Measurements from ENCODE around the gene ANKRD35.

The ANKRD35 gene

DNA sequence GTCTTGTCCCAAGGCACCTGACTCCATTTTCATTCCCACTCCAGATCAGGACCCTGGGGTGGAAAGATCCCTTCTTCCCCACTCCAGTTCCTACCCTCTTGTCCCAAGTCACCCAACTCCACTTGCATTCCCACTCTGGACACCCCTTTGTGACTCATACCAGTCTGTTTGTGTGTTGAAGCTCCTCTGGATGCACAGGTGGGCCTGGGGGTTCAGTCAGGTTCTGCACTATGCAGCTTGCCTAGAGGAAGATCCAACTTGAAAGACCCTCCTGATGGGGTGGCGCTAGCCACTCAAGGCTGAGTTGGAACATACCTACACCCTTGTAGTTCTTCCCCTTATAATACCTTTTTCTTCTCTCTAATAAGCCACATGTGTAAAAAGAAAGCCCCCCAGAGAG is 9.8 kb upstream of the ANKRD35 start:
- DNase-seq = no peak

DNA sequence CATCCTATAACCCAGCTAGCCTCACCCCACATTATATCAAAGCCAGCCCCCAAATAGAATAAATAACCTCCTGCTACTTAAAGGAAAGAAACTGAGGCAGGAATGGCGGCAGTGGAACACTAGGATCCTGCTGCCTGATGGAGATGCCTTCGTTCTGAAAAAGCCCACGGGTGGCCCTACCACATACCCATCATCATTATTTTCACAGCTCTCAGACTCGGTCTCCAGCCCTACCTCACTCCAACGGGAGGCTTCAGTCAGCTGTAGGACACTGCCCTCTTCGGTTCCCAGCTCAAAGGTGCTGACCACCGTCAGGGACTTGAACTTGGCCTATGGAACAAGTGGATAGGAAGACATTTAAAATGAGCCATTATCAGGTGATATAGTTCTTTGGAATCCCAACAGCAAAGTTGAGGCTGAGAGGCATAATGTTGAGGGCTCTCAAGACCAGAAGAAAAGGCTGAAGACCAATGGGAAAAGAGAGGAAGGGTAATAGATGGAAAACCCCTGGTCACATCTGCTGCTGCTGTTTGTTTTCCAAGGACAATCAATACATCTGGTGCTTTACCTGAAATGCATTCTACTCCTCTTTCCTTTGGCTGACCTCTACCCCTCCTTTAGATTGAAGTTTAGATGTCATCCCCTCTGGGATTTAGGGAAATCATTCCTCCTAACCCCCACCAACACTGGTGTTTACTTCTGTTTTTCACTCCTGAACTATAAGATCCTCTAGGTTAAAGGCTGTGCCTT is 7.8 kb upstream of the ANKRD35 start:
- DNase-seq = no peak

DNA sequence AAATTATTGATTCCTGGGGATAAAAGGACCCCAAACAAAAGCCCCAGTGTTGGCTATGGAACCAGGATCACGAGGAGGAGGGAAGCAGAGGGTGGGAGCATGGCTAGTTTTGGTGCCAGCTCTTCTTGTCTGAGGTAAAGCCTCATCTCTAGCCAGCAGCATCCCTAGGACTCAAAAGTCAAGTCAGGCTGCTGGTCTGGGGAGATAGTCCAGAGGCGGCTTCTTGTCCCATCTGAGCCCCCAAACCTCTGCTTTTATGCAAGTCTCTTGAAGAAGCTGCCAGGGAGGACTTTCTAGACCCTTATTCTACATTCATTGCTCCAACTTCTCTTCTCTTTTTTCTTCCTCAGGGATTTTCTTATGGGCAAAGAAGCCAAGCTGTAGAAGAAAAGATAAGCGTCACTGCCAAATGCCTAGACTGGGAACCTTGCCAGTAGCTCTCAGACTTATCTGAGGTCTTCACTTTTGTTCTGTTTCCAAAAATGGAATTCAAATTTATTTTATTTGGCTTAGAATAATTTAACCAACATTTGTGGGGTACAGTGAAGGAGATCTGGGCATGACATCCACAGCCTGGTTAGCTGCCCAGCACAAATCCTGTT is 6.9 kb upstream of the ANKRD35 start:
- DNase-seq = no peak

DNA sequence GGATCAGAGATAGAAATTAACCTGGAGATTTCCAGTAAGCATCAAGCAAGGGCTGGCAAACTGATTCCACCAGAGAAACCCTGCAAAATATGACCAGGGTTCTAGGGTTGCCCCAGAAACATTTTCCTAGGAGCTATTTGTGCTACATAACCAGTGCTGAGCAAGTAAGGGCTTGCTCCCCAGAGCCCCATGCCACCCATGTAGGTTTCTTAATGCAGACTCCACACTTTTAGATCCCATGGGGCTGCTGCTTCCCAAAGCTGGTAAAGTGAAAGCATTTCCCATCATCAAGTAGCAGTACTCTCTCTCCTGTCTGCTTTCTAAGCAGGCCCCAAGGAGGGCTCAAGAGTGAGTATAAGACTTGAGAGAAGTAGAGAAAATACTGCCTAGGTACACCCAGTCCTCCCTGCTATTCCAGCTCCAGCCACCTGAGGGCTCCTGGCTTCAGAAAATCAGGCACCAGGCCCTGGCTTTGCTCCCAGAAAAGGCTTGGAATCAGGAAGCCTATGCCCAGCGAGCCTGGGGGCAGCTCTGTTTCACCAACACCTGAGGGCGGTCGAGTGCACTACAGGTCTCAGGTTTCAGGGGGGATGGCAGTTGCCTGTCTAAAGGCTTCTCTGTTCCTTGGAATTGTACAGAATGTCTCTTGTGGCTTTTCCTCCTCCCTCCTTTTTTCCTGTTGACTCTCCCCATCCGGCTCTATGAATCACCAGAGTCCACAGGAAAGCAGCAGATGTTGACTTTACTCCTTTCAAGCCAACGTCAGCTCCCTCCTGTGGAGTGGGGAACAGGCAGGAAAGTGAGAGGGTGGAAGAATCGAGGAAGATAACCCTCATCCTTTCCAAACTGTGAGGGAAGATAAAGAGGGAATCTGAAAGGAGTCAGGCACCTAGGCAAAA is 6.2 kb upstream of the ANKRD35 start:
- DNase-seq = peak; percentile 99

DNA sequence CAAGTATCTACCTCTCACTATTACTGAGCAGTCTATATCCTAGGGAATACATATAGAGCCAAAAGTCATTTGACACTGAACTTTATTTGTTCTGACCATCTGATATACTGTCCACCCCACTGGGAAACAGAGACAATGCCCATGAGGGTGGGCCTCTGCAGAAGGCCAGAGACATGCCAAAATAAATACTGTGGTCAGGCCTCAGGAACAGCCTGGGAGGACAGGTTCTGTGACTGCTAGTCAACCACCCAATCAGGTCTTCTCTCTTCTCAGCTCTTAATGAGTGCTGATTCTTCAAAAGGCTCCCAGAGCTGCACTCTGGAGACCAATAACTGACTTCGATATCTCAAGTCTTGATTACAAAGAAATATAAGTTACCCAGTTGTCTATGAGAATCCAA is 5.5 kb upstream of the ANKRD35 start:
- peak; percentile 29 for DNase-seq

DNA sequence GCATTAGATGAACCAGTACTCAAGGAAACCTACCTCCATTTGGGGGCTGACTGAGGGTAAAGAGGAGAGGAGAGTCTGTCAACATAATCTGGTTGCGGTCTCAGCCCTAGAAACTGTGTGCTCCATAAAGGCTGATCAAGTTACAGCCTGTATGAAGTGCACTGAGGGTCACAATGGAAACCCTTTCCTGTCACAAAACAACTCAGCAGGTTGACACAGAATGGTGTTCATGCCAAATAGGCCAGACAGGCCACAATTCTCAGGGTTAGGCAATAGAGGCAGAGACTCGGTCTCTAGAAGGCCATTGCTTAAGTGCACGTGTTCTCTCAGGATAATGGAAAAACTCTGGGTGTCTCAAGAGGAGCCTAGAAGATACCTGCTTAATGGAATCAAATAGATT is 4.1 kb upstream of the ANKRD35 start:
- DNase-seq = peak; percentile 95

DNA sequence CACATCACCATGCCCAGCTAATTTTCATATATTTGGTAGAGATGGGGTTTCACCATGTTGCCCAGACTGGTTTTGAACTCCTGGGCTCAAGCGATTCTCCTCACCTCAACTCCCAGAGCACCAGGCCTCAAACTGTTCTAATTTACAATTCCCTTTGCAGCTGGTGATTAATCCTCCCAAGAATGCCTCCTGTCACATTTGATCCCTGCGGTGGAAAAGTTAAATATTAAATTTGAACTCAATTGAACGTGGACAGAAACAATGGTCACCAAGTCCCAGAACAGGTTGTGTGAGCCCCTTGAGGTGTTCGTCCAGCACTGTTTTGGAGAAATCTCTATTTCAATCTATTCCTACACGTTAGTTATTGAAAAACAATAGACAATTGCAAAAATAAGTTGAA is 2.0 kb upstream of the ANKRD35 start:
- no peak for DNase-seq

DNA sequence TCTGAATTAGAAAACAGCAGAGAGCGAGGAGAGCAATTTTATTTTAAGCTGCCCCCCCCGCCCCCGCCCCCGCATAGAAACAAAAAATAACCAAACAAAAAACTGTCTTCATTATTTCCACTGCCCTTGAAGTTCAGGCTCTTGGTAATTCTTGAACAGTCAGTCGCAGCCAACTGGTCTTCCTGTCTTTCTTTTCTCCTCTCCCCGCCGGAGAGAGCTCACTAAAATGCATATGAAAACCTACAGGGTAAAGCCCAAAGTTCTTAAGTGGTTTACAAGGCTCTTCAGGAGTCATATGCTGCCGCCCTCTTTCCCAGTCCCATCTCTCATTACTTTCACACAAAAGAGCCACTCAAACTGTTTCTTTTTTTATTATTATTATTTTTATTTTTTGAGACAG is 1.1 kb upstream of the ANKRD35 start:
- DNase-seq = no peak

DNA sequence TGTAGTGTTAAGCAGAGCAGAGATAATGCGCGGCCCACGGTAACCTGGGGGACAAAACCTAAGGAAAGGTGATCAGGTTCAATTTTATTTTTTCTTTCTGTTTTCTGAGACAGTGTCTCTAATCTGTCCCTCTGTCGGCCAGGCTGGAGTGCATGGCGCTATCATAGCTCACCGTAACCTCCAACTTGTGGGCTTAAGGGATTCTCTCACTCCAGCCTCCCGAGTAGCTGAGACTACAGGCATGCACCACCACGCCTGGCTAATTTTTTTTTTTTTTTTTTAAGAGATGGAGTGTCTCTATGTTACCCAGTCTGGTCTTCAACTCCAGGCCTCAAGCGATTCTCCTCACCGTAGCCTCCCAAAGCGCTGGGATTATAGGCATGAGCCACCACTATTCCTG is 724 bp upstream of the ANKRD35 start:
- DNase-seq = no peak

DNA sequence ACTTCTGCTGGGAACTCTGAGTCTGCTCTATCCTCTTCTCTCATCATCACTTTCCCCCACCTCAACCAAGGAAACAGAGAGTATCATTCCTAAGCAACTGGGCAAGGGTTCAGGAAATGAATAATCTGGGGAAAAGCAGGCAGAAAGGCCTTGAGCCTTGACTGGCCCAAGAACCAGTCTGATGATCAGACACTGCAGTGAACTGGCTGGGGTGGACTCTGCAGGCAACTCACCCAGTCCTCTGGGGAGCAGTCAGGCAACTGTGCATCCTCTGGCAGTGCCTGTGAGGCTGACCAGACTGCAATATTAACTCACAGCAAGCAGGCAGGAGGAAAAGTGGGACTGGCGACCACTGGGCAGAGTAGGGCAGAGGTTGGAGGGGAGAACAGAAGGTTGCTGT is 991 bp downstream of the ANKRD35 start:
- no peak for DNase-seq

DNA sequence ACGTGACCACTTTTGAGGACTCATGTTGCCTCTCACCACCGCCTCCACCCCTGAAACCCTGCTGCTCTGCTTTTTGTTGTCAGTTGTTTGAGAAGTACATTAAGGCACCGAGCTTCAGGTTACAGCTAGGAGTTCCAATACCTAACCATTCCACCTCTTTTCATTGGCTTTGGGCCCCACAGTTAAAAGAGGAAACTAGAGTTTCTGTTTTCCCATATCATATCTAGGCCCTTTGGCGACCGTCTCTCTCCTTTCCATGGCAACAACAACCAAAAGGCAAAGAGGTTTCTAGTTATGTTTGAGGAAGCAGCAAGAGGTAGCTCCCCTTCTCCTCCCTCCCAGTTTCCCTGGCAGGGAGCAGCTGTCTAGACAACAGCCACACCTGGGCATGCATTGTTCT is 5.9 kb downstream of the ANKRD35 start:
- peak; percentile 100 for DNase-seq

DNA sequence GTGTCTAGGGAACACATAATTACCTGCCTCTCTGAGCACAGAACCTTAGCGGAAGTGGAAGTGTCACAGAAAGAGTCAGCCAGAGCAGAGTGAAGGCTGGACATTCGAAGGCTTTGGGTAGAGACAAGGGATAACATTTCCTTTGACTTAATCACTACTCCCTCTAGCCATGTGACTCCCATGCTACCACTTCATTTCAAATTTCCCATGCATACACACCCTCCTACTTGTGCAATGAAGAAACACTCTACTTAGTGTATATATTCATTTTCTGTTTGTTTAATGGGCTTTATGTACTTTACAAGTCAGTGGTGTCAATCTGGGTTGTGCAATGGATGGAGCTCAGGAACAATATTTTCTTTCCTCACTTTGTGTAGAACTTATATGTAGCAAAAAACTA is 6.9 kb downstream of the ANKRD35 start:
- DNase-seq = peak; percentile 49

DNA sequence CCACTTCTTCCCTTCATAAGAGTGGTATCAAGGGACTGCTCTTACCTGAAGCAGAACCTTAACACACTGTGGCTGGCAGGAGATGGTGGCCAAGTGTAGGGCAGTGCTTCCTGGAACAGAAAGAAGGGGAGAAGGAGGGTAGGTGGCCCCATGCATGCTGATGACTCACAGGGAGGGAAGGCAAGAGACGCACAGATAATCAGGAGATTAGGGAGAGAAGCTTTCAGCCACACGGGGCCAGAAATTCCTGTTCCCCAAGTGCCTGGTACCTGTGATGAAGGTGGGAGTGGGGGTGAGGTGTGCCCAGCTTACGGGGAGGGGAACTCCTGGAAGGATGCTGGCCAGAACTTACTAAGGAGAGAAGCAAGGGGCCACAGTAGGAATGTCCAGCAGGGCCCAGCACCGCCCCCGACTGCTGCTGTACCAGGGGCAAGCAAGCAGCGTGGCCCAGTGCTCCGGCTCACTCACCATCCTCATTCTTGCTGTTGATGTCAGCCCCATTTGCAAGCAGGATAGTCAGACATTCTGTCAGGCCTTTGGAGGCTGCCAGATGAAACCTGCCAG is 7.7 kb downstream of the ANKRD35 start:
- DNase-seq = no peak

DNA sequence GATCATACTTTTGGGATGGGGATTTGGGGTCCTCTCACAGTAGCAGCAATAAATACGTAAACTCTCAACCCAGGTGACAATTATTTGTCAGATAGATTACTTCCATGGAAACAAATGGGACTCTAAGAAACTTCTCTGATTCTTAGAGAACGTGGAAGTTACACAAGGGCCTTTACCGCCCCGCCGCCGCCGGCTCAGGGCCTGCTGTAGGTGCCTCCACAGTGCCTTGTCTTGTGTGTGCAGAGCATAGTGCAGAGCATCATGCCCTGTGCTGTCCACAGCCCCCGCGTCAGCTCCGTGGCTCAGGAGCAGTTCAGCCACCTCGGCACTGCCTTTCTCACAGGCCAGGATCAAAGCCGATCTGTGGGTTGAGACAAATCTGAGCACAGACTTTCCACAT is 11.0 kb downstream of the ANKRD35 start:
- no peak for DNase-seq

DNA sequence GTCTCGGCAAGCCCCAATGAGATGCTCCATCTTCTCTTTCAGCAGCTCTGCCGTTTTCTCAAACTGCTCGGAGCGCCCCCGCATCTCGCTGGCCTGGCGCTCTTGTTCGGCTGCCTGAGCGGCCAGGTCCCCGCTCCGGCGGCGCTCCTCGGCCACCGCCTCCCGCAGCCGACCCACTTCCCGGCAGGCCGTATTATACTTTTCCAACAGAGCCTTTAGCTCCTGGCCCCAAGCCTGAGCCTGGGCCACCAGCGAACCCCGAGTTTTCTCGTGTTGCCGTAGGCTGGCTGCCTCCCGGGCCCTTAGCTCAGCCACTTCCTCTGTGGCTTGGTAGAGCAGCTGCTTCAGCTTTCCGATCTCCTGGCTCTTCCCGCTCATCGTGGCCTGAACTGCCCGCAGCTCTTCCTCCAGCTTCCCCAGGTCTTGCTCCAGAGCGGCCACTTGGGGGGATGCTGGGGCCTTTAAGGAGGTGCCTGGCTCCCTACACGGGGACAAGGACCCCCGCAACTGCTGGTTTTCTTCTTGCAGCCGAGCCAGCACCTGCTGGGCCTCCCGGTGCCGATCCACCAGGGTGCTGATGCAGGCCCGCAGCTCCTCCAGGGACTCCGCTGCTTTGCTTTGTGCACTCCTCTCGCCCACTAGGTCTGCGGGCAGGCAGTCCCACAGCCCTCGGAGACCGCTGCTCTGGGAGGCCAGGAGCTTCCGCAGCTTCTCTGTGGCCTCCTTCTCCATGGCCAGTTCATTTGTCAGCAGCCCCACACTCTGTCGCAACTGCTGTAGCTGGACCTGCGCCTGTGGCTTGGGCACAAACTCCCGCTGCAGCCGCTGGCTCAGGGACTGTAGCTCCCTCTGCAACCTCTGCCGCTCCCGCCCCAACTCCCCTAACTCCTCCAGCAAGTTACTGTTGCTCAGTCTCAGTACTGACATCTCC is 13.4 kb downstream of the ANKRD35 start:
- no peak for DNase-seq

DNA sequence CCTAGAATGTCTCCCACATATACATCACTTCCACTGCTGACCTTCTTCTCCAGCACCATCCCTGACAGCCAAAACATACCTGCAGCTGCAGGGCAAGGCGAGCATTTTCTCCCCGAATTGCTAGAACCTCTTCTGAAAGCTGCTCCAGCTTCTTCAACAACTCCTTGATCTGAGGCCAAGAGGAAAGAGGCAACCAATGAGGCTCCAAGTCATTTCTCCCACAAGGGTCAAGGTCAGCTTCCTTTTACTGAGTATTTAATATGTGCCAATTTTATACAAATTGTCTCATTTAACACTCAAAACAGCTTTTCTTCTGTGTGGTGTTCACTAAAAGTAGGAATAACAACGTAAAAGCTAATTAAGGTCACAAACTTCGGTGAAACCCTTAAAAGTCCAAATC is 17.4 kb downstream of the ANKRD35 start:
- no peak for DNase-seq

DNA sequence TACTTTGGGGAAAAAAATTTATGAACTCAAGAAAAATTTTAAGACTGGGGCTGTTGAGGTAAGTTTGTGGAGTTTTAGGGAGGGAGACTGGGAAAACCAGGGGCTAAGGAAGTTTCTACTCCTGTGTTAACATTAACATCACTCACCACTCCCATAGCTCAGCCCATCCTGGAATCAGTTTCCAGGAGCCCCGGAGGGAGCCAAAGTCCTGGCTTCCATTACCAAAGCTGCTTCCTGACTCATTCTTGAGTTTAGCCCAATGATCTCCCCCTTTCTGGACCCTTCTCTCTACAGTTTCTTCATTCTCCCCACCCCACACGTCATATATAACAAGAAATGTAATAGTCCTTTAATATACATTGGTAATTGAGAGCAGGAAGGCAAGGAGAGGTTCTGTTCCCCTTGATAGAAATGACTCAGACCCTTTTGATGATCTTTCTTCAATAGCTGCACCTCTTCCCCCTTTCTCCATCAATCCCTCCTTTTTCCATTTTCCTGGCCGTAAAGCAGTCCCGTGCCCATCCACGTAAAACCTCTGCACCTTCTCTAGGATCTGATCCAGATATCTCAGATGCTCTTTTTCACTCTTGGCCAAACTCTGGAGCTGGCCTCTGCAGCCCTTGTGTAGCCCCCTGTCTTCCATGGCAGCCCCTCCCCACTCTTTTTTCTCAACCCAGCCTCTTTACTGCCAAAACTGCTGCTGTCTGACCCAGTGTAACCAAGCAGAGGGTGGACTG is 22.2 kb downstream of the ANKRD35 start:
- DNase-seq = no peak

DNA sequence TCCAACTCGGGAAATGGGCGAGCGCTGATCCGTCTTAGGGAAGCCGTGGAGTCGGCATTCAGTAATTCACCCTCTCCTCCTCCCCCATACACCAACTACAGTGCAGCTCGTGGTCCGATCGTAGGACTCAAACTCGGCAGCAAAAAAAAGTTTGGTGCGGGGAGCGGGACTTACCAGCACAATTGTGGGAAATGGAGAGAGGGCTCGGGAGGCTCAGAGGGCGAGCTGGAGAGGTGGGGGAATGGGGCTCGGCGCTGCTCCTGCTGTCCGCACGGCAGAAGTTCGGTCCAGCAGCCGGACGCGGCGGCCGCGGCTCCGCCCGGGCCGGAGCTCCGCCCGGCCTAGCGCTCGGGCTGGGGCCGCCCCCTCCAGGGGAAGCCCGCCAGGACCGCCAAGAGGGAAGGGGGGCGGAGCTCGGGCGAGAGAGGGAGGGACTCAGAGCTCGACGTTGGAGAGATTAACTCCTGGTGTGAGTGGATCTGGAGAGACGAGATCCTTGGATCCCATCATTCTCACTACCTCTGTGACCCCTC is 26.1 kb downstream of the ANKRD35 start:
- DNase-seq = peak; percentile 97

DNA sequence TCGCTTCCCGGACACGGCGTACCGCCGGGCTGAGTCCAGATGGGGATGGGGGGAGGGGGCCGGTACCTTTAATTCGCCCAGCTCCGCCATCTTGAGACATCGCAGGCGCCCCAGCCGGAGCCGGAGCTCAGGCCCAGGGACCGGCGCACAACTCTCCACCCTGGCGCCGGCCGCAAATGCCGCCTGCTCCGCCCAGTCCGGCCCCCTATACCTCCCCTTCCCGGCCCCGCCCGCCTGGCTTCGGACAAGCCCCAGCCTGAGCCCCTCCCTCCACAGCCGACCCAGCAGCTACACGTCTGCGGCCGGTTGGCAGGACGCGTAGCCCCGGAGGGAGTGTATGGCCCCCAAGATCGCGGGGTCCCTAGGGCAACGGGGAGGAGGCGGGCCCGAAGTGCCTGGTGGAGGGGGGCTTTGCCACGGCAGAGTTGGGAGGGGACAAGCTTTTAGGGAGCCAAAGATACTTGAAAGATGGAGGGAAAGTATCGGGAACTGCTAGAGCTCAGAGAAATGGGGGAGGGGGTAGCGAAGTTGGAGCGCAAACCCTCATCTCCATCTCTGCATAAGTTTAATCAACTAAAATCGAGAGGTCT is 26.7 kb downstream of the ANKRD35 start, which contains the start of gene PIAS3:
Gene PIAS3 (minus strand): TSS at position 181 of the 590 bp plus-strand sequence. CDS start 91 bp downstream, at position 90.
- peak; percentile 99 for DNase-seq

DNA sequence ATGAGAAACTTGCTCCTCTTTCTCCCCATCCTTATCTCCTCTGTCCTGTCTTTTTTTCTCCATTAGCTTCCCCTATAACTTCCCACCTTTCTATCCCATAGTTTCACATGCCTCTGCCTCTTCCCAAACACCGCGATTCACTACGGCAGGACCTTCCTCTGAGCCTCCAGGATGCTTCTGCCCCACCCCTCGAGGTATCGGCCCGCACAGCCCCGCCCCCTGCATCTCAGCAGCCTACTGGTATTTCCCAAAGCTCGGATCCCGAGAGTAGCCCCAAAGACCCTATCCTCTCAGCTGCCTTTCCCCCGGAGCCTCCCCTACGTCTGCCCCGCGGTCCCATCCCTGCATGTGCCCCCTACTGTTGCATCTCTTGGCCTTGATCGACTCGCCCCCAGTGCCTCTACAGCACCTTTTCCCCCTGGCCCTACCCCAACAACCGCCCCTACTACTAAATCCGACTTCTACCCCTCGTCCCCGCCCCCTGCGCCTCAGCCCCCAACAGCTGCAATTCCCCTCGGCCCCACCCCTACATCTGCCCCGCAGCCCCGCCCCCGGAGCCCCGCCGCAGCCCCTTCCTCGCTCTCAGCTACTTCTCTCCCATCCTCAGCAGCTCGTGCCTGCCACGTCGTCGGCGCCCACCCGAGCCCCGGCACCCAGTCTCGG is 27.3 kb downstream of the ANKRD35 start:
- peak; percentile 78 for DNase-seq

Data from NCI-H345 (cell line).